DMS 273 (cell line): ENCODE measurements around the gene ICAM1.
"Not testable (repeated sequence)": the region's sequence is repeated elsewhere in the genome, so short reads cannot be mapped to it uniquely, and the experiment has no call there.

Experiments
- DNase-seq: peaks from one replicate; lab custom pipeline; 2025; ENCODE audit not compliant: unreplicated experiment; lab: John Stamatoyannopoulos, UW

Gene ICAM1

DNA sequence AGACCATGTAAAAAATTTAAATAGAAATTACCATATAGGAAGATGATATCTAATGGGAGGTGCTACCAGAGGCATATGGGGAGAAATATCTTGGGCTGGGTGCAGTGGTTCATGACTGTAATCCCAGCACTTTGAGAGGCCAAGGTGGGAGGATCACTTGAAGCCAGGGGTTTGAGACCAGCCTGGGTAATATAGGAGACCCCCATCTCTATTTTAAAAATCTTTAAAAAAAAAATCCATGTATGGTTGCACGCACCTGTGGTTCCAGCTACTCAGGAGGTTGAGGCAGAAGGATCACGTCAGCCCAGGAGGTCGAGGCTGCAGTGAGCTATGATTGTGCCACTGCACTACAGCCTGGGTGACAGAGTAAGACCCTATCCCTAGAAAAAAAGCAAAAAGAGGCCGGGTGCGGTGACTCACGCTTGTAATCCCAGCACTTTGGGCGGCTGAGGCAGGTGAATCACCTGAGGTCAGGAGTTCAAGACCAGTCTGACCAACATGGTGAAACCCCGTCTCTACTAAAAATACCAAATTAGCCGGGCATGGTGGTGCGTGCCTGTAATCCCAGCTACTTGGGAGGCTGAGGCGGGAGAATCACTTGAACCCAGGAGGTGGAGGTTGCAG lies 29.0 kb upstream of the ICAM1 start:
- not testable (repeated sequence) for DNase-seq

- DNase-seq, result no peak
These were observed 27.3 kb upstream of the ICAM1 start for GRCh38 chr19:10243606-10244005.

GRCh38 chr19:10245189-10245939 lies 25.6 kb upstream of the ICAM1 start:
- DNase-seq, result no peak

DNA sequence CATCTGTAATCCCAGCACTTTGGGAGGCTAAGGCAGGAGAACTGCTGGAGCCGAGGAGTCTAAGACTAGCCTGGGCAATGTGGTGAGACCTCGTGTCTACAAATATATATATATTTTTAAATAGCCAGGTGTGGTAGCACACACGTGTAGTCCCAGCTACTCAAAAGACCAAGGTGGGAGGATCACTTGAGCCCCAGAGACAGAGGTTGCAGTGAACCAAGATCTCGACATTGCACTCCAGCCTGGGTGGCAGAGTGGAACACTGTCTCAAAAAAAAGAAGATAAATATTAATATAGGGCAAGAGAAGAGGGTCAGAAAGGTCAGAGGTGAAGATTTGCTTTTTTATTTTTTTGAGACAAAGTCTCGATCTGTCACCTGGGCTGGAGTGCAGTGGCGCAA lies 24.4 kb upstream of the ICAM1 start:
- no peak for DNase-seq

DNA sequence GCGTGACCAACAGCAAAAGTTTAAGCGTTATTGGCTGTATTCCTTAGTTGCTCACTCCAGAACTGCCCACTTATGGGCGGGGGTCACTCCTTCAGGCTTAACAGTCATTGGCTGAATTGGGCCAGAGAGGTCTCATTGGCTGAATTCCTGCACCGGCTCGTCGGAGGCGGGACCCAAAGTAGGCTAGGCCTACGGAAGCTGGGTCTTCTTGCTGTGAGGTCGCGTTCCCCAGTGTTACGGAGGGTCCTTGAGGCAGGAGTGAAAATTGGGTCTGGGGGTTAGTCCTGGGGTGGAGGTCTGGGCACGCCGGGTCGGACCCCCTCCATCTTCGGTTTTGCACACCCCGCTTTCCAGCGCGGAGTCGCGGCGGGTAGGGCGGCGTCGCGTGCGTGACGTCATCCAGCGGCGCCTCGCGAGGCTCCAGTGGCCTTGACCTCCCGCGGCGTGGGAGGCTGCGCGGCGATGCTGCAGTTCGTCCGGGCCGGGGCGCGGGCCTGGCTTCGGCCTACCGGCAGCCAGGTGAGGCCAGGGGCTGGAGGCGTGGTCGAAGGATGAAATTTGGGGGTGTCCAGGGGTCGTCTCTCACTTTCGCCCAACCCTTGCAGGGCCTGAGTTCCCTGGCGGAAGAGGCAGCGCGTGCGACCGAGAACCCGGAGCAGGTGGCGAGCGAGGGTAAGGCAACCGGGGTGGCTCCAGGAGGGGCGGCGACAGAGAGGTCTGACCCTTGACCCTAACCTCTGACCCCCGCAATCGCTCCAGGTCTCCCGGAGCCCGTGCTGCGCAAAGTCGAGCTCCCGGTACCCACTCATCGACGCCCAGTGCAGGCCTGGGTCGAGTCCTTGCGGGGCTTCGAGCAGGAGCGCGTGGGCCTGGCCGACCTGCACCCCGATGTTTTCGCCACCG lies 18.9 kb upstream of the ICAM1 start, which contains the start of gene MRPL4:
Gene MRPL4 (plus strand): TSS at position 423 of the 903 bp plus-strand sequence. CDS start 40 bp downstream, at position 463.
- peak; percentile 99 for DNase-seq

- DNase-seq, result no peak
These were observed 18.2 kb upstream of the ICAM1 start for GRCh38 chr19:10252707-10253106.

- no peak for DNase-seq
These were observed 16.7 kb upstream of the ICAM1 start for GRCh38 chr19:10254244-10254643.

- no peak for DNase-seq
These were observed 15.6 kb upstream of the ICAM1 start for GRCh38 chr19:10255358-10255757.

GRCh38 chr19:10256551-10256950 lies 14.4 kb upstream of the ICAM1 start:
- DNase-seq, result no peak

GRCh38 chr19:10256970-10257615 lies 13.8 kb upstream of the ICAM1 start:
- DNase-seq, result no peak

GRCh38 chr19:10258080-10258710 lies 12.7 kb upstream of the ICAM1 start:
- no peak for DNase-seq

- DNase-seq, result peak; percentile 95
These were observed 11.6 kb upstream of the ICAM1 start for GRCh38 chr19:10259162-10259905.

DNA sequence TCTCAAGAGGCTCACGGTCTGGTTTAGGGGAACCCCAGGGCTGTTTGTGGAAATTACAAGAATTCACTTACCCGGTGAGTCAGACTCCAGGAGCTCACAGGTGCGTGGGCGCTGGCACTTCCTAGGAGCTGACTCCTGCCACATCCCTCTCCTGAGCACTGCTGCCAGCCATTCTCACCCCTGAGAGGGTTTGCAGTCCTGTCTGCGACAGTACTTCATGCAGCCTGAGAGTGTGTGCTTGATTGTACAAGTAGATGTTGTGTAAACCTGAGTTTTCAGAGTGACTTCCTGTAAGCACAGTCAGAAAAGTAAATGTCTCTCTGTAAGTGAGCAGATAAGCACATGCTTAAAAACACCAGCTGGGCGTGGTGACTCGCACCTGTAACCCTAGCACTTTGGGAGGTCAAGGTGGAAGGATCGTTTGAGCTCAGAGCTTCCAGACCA lies 10.8 kb upstream of the ICAM1 start:
- no peak for DNase-seq

DNA sequence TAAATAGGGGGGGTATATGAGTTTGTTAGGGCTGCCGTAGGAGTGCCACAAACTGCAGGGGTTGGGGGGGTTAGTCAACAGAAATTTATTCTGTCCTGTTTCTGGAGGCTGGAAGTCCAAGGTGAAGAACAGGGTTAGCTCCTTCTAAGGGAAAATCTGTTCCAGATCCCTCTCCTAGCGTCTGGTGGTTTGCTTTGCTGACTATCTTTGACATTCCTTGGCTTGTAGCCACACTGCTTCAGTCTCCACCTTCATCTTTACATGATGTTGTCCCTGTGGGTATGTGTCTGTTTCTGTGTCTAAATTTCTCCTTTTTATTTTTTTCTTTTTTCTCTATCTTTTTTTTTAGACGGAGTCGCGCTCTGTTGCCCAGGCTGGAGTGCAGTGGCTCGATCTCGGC lies 8.1 kb upstream of the ICAM1 start:
- DNase-seq, result peak; percentile 35

- no peak for DNase-seq
These were observed 4.2 kb upstream of the ICAM1 start for GRCh38 chr19:10266706-10267105.

GRCh38 chr19:10268071-10268470 lies 2.8 kb upstream of the ICAM1 start:
- DNase-seq, result no peak

GRCh38 chr19:10269333-10270179 lies 1.4 kb upstream of the ICAM1 start:
- DNase-seq, result peak; percentile 92

DNA sequence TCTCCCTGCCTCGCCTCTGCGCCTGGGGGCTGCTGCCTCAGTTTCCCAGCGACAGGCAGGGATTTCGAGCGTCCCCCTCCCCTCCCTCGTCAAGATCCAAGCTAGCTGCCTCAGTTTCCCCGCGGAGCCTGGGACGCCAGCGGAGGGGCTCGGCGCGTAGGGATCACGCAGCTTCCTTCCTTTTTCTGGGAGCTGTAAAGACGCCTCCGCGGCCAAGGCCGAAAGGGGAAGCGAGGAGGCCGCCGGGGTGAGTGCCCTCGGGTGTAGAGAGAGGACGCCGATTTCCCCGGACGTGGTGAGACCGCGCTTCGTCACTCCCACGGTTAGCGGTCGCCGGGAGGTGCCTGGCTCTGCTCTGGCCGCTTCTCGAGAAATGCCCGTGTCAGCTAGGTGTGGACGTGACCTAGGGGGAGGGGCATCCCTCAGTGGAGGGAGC lies 722 bp upstream of the ICAM1 start:
- DNase-seq, result no peak

- peak; percentile 30 for DNase-seq
These were observed 695 bp downstream of the ICAM1 start for GRCh38 chr19:10271543-10272086.
